ENCODE results near the gene CD7.

Gene CD7

GRCh38 chr17:82314012-82314726 is 3.2 kb downstream of the CD7 start:
- DNase-seq, result no peak

DNA sequence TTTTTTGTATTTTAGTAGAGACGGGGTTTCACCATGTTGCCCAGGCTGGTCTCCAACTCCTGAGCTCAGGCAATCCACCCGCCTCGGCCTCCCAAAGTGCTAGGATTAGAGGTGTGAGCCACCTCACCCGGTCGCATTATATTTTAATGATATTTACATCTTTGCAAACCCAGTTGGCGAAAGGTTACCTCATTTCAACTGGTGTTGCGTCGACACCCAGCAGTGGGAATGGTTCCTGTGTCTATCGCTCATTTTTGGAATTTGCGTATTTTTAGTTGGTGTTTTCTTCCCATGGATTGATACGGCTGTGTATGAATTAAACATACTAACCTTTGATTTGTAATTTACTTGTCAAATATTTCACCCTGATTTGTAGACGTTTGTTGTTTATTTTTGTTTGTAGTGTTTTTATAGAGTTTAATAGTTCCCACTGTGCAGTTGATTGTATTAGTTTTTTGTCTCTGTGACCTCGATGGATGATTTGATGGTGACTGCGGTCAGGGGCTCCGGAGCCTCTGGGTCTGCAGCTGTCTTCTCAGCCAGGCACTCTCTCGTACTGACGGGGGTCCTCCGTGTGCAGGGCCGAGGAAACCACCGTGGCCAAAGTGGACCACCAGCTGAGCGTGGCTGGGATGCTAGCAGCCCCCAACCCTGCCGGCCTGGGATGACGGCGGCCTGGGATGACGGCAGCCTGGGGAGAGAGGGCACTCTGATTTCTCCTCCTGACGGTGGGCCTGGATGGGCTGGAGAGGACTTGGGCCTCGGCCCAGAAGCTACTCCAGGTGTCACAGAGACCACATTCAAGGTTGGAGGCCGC is 4.0 kb downstream of the CD7 start:
- no peak for DNase-seq

DNA sequence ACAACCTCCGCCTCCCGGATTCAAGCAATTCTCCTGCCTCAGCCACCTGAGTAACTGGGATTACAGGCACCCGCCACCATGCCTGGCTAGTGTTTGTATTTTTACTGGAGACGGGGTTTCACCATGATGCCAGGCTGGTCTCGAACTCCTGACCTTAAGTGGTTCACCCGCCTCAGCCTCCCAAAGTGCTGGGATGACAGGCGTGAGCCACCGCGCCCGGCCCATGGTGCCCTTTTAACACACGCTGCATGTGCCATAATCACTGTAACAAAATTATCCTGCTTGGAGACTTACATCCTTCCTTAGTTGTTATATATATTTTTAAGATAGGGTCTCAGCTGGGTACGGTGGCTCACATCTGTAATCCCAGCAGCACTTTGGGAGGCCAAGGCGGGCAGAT is 5.4 kb downstream of the CD7 start:
- DNase-seq, result no peak

- DNase-seq, result no peak
Measured at GRCh38 chr17:82310877-82311276, 6.5 kb downstream of the CD7 start.

DNA sequence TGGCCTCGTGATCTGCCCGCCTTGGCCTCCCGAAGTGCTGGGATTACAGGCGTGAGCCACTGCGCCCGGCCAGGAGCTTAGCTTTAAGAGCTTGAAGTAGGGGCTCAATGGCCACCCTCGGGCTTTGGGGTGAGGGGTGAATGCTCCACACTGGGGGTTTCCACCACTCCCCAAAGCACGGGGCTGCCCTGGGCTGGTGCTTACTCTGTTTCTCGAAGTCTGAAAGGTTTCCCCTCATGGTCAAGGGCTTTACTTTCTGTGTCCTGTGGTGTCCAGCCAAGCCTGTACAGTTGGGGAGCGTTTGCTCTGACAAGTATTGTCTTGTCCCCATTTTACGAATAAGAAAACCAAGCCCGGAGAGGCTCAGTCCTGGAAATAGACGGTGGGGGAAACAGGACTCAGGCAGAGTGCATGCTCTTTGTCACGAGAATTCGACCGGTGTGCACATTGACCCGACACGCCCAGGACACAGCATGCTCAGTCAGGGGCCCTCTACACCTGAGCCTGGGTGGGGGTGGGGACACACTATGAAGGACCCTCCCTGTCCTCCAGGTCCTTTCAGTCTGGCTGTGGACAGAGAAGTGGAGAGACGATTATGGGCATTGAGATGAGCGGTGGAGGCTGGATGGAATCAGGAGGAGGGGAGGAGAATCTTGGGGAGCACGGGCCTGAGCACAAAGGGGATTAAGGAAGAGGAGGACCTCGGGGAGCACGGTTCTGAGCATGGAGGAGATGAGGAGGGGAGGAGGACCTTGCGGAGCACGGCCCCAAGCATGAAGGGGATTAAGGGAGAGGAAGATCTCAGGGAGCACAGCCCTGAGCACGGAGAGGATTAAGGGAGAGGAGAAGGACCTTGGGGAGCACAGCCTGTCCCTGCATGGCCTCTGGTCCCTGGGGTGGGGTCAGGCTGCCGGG is 7.5 kb downstream of the CD7 start:
- no peak for DNase-seq

DNA sequence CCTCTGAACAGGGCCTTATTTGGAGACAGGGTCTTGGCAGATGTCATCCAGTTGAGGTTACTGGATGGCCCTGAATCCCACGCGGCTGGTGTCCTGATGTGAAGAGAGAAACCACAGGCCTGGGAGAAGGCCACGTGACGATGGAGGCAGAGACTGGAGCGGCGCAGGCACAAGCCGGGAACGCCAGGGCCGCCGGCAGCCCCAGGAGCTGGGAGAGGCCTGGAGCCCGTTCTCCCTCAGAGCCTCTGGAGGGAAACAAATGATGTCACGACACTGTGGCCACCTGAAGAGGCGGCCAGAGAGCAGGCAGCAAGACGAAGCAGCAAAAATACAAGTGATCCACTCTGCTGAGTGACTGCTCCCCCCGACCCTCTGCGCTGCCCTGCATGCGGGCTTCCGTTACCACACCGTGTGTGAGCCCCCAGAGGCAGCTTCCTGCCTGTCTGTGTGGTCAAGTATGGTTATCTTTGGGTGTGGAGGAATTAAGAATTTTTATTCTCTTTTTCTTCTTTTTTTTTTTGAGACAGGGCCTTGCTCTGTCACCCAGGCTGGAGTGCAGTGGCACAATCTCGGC is 11.6 kb downstream of the CD7 start:
- DNase-seq, result no peak

DNA sequence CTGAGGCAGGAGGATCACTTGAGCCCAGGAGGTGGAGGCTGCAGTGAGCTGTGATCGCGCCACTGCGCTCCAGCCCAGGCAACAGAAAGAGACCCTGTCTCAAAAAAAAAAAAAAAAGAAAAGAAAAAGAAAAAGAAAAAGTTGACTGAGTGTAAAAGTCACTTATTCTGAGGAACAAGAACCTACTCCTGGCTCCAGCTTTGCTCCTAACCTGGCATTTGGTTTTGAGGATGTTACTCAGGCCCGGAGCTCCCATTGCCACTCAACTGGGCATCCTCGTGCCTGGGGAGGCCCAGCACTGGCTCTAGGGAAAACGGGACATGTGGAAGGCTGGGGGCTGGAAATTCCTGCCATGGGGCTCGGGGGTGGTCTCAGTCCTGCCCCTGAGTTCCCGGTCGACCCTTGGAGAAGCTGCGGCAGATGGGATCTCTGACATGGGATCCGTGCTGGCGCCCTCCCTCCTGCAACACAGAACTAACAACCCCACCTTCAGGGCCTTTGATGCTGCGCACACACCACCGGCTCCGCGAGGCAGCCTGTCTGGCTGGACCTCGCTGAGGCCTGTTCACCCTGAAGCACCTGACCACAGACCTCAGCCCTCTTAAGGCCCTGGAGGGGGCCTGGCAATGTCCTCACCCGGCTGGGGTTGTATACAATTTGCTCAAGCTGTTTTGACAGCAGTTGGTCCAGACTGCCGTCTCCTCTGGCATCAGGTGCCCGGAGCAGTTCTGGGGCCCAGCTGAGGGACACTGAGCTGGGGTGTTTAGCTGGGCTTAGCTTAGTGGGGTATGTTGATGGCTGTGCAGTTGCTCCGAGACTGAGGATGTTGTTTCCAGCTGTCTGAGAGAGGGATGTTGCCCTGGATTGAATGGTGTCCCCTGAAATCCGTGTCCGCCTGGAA is 12.3 kb downstream of the CD7 start:
- no peak for DNase-seq

DNA sequence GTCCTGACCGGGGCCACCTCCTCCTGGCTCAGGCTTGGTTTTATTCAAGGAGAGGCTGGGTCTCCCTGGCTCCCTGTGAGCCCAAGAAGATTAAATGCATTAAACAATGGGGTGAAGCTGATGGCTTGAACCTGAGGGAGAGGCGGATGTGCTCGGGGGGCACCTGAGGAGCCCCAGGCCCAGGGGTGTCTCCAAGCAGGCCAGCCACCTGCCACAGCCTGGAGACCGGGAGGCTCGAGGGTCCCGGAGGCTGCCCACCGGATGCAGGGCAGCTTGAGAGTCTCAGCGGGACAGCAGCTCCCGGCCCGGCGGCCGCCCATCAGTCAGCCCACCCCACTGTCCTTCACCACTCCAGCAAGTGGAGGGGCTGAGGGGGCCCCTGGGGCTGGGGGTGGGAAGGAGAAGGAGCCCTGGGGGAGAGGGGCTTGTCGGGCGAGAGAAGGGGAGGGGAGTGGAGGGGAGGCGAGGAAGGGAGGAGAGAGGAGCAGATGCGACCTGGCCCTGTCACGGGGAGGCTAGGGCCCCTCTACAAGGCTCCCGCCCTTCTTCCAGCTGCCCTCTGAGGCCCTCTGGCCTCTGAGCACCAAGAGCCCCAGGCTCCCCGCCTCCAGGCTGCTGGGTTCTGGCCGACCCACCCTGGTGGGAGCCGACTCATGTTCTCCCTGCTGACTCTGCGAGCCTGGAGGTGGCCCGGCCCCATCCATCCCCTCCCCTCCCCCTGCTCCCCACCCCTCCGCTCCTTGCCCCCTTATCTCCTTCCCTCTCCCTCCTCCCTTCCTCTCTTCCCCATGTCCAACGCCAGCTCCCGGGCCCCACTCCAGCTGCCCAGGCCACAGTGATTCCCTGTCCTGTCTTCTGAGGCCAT is 13.2 kb downstream of the CD7 start:
- no peak for DNase-seq

- DNase-seq, result peak; percentile 60
Measured at GRCh38 chr17:82302991-82303943, 14.1 kb downstream of the CD7 start.

GRCh38 chr17:82302568-82302963 is 14.8 kb downstream of the CD7 start:
- DNase-seq, result no peak

GRCh38 chr17:82301916-82302567 is 15.4 kb downstream of the CD7 start:
- DNase-seq, result no peak

DNA sequence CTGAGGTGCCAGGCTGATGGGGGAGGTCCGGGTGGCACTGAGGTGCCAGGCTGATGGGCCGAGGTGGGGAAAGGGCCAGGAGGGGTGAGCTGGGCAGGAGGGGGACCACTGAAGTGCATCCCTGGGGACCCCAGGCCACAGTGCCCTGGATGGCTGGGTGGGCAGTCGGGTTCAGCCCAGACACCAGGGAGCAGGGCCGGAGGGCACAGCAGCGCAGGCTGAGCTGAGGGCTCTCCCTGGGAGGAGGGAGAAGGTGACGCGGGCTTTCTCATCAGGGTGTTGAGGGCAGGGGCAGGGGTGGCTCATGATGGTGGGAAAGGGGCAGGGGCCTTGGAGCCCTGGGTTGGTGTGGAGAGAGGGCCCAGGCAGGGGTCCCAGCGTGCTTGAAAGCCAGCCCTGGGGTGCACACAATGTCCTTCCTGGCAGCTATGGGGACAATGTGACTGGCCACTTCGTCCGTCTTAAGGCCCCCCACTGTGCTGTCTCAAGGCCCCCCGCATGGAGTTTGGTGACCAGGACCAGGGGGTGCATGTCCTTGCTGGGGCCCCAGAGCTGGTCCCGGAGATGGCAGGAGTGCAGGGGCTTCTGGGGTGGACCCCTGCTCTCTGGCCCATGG is 16.0 kb downstream of the CD7 start:
- DNase-seq, result no peak

- no peak for DNase-seq
Measured at GRCh38 chr17:82300707-82301270, 16.6 kb downstream of the CD7 start.

GRCh38 chr17:82300228-82300627 is 17.2 kb downstream of the CD7 start:
- no peak for DNase-seq

DNA sequence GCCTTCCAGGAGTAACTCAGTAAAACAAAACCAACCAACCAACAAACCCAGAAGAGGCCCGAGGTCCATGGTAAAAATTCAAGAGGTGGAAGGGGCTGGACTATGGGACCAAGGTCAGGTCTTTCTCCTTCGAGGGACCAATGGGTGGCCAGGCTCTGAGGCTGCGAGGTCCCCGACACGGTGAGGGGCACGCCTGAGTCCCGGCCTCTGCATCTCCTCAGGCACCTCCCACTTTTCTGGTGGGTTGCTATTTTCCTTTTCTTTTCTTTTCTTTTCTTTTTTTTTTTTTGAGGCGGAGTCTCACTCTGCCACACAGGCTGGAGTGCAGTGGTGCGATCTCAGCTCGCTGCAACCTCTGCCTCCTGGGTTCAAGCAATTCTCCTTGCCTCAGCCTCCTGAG is 18.0 kb downstream of the CD7 start:
- no peak for DNase-seq

DNA sequence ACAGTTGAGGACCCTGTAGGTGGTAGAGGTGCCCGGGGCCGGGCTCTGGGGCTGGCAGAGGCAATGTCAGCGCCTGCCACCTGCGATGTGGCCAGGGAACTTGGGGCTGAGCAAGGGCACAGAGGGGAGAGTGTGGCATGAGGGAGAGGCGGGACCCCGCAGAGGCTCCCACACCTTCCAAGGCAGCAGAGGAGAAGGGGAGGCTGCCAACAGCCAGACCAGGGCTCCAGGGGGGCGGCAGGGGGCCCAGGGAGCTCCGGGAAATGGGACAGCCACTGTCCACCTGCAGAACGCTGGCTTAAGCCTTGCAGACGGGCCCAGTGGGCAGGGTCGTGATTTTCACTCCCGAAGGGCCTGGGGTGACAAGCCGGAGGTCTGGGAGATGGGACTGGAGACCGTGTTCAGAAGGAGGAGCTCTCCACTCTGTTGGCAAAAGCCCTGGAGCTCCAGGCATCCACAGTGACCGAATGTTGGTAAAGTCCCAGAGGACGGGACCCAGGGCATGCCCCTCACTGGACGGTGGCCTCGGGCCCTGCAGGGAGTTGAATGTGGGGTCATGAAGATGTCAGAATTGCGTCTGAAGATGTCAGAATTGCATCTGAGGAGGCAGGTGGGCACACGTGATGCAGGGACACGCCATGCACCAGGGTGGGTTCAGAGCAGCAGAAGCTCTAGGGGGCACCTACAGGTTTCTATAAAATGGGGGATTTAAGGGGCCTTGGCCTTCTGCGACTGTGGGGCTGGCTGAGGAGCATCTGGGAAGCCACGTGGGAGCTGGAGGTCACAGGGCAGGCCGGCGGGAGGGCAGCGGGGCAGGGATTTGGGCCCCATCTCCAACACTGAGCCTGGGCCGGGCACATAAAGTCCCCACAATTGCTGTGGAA is 18.6 kb downstream of the CD7 start:
- no peak for DNase-seq
